Right cardiac atrium (tissue), 5 donors: ENCODE data around the gene GADD45GIP1. TPM values are rescaled to one million over a fixed set of nuclear protein-coding genes. Genes with fewer than 3 reads are reported as not detected.

Experiments used
- microRNA-seq, 2 donors: library from miRNA; unstranded; fragments of <30 nt; microRNA quantifications; one replicate each; pipeline ENCODE4 v1.2.0, GENCODE V29; 2020 to 2021
- polyA plus RNA-seq: library from polyadenylated mRNA; stranded (reverse); fragments of 200-250 nt; gene quantifications from one replicate; pipeline ENCODE4 v1.2.3, GENCODE V29; 2013
- total RNA-seq, 4 donors: library from RNA; stranded (reverse); fragmentation: NEBNext Ultra II Directional; extraction: Animal tissue kit (Norgen Biotek cat#: 25700); gene quantifications; one replicate each; pipeline ENCODE4 v1.2.1, GENCODE V29; 2021
- donor health status: healthy with polysubstance abuse.
- donor health status: DM: no; HTN: yes; CAD: no.
- donor health status: DM: no; HTN: no; CAD: no.
- donor health status: DM: no; HTN: yes; CAD: no; lungs with severe emphysema.
- donor health status: DM: yes; HTN: yes; CAD: no.

Gene GADD45GIP1
- total and polyA plus RNA-seq, 5 donors = 24.3 to 64.5 (median 32.1) TPM

Small RNA genes lying within 50 kb of the gene (microRNA-seq; reads per million reads assigned to microRNA genes)
- gene MIR5695 (0 reads per million in 2 donors), gene MIR6515 (1.7 to 3.2 reads per million in 2 donors)

Other genes starting within 250 kb of the GADD45GIP1 start
- gene TNPO2, start 233.3 kb downstream of the GADD45GIP1 start, total RNA-seq = 10 to 100 TPM; 44.3 to 54.6 (median 45.0) TPM
- gene TNPO2, start 233.3 kb downstream of the GADD45GIP1 start, polyA plus RNA-seq = 24.8 TPM
- 100 to 1,000 TPM; 112 to 135 (median 129) TPM for gene TRIR, start 222.5 kb downstream of the GADD45GIP1 start, total RNA-seq
- 219 TPM for gene TRIR, start 222.5 kb downstream of the GADD45GIP1 start, polyA plus RNA-seq
- 10 to 100 TPM; 49.7 to 64.7 (median 58.2) TPM for gene GET3, start 219.7 kb downstream of the GADD45GIP1 start, total RNA-seq
- 87.2 TPM for gene GET3, start 219.7 kb downstream of the GADD45GIP1 start, polyA plus RNA-seq
- gene BEST2, start 205.4 kb downstream of the GADD45GIP1 start, total RNA-seq = not detected
- not detected for gene BEST2, start 205.4 kb downstream of the GADD45GIP1 start, polyA plus RNA-seq
- 10 to 100 TPM in 2 of 4 donors, 1 to 10 TPM in 2; 9.3 to 22.9 (median 13.4) TPM for gene HOOK2, start 181.7 kb downstream of the GADD45GIP1 start, total RNA-seq
- gene HOOK2, start 181.7 kb downstream of the GADD45GIP1 start, polyA plus RNA-seq = 18.0 TPM
- 100 to 1,000 TPM in 1 of 4 donors, 10 to 100 TPM in 3; 29.9 to 209 (median 51.9) TPM for gene JUNB, start 165.7 kb downstream of the GADD45GIP1 start, total RNA-seq
- gene JUNB, start 165.7 kb downstream of the GADD45GIP1 start, polyA plus RNA-seq = 156 TPM
- 100 to 1,000 TPM; 595 to 772 (median 666) TPM for gene PRDX2, start 155.4 kb downstream of the GADD45GIP1 start, total RNA-seq
- gene PRDX2, start 155.4 kb downstream of the GADD45GIP1 start, polyA plus RNA-seq = 834 TPM
- gene THSD8, start 155.2 kb downstream of the GADD45GIP1 start, total RNA-seq = 1 to 10 TPM; 2.2 to 3.6 (median 3.0) TPM
- 2.5 TPM for gene THSD8, start 155.2 kb downstream of the GADD45GIP1 start, polyA plus RNA-seq
- 1 to 10 TPM; 2.6 to 4.6 (median 3.7) TPM for gene RNASEH2A, start 150.6 kb downstream of the GADD45GIP1 start, total RNA-seq
- 3.5 TPM for gene RNASEH2A, start 150.6 kb downstream of the GADD45GIP1 start, polyA plus RNA-seq
- not detected for gene RTBDN, start 122.6 kb downstream of the GADD45GIP1 start, total RNA-seq
- gene RTBDN, start 122.6 kb downstream of the GADD45GIP1 start, polyA plus RNA-seq = not detected
- gene MAST1, start 118.7 kb downstream of the GADD45GIP1 start, total RNA-seq = under 1 TPM in 3 of 4 donors, not detected in 1; 0.31 to 0.59 (median 0.34) TPM
- 0.20 TPM for gene MAST1, start 118.7 kb downstream of the GADD45GIP1 start, polyA plus RNA-seq
- 10 to 100 TPM; 22.2 to 30.6 (median 24.5) TPM for gene DNASE2, start 75.8 kb downstream of the GADD45GIP1 start, total RNA-seq
- gene DNASE2, start 75.8 kb downstream of the GADD45GIP1 start, polyA plus RNA-seq = 19.2 TPM
- gene KLF1, start 70.0 kb downstream of the GADD45GIP1 start, total RNA-seq = not detected
- not detected for gene KLF1, start 70.0 kb downstream of the GADD45GIP1 start, polyA plus RNA-seq
- 10 to 100 TPM; 22.7 to 38.2 (median 27.4) TPM for gene GCDH, start 66.1 kb downstream of the GADD45GIP1 start, total RNA-seq
- 26.1 TPM for gene GCDH, start 66.1 kb downstream of the GADD45GIP1 start, polyA plus RNA-seq
- gene SYCE2, start 37.9 kb downstream of the GADD45GIP1 start, total RNA-seq = under 1 TPM in 1 of 4 donors, not detected in 3; 0.48 TPM
- gene SYCE2, start 37.9 kb downstream of the GADD45GIP1 start, polyA plus RNA-seq = 0.07 TPM
- gene FARSA, start 23.5 kb downstream of the GADD45GIP1 start, total RNA-seq = 10 to 100 TPM; 32.6 to 44.8 (median 42.9) TPM
- gene FARSA, start 23.5 kb downstream of the GADD45GIP1 start, polyA plus RNA-seq = 38.7 TPM
- 100 to 1,000 TPM; 314 to 703 (median 631) TPM for gene CALR, start 18.6 kb downstream of the GADD45GIP1 start, total RNA-seq
- 374 TPM for gene CALR, start 18.6 kb downstream of the GADD45GIP1 start, polyA plus RNA-seq
- 100 to 1,000 TPM; 127 to 137 (median 133) TPM for gene RAD23A, start 11.4 kb downstream of the GADD45GIP1 start, total RNA-seq
- 122 TPM for gene RAD23A, start 11.4 kb downstream of the GADD45GIP1 start, polyA plus RNA-seq
- gene DAND5, start 12.4 kb upstream of the GADD45GIP1 start, total RNA-seq = 10 to 100 TPM in 2 of 4 donors, 1 to 10 TPM in 2; 5.0 to 13.8 (median 11.1) TPM
- gene DAND5, start 12.4 kb upstream of the GADD45GIP1 start, polyA plus RNA-seq = 7.0 TPM
- gene NFIX, start 38.3 kb upstream of the GADD45GIP1 start, total RNA-seq = 100 to 1,000 TPM; 123 to 168 (median 156) TPM
- 67.4 TPM for gene NFIX, start 38.3 kb upstream of the GADD45GIP1 start, polyA plus RNA-seq
- 10 to 100 TPM in 2 of 4 donors, 1 to 10 TPM in 2; 8.0 to 11.9 (median 10.1) TPM for gene LYL1, start 145.6 kb upstream of the GADD45GIP1 start, total RNA-seq
- 8.0 TPM for gene LYL1, start 145.6 kb upstream of the GADD45GIP1 start, polyA plus RNA-seq
- 10 to 100 TPM; 14.8 to 22.2 (median 17.5) TPM for gene TRMT1, start 159.5 kb upstream of the GADD45GIP1 start, total RNA-seq
- 19.9 TPM for gene TRMT1, start 159.5 kb upstream of the GADD45GIP1 start, polyA plus RNA-seq
- gene NACC1, start 161.0 kb upstream of the GADD45GIP1 start, total RNA-seq = 10 to 100 TPM; 27.6 to 44.2 (median 40.2) TPM
- 40.2 TPM for gene NACC1, start 161.0 kb upstream of the GADD45GIP1 start, polyA plus RNA-seq
- 10 to 100 TPM; 30.8 to 39.8 (median 37.2) TPM for gene STX10, start 193.2 kb upstream of the GADD45GIP1 start, total RNA-seq
- gene STX10, start 193.2 kb upstream of the GADD45GIP1 start, polyA plus RNA-seq = 47.7 TPM
- gene IER2, start 193.2 kb upstream of the GADD45GIP1 start, total RNA-seq = 10 to 100 TPM; 22.2 to 53.5 (median 29.2) TPM
- gene IER2, start 193.2 kb upstream of the GADD45GIP1 start, polyA plus RNA-seq = 62.9 TPM